Measurements from ENCODE around the gene TRIM69. TPM values are rescaled to one million over a fixed set of nuclear protein-coding genes. Genes with fewer than 3 reads are reported as not detected.

The TRIM69 gene
- total and polyA plus RNA-seq, 2 of the 8 experiments (the other 6 are each of a cell fraction or from before 2014, with no cell fraction given): 4.3 to 6.2 TPM

DNA sequence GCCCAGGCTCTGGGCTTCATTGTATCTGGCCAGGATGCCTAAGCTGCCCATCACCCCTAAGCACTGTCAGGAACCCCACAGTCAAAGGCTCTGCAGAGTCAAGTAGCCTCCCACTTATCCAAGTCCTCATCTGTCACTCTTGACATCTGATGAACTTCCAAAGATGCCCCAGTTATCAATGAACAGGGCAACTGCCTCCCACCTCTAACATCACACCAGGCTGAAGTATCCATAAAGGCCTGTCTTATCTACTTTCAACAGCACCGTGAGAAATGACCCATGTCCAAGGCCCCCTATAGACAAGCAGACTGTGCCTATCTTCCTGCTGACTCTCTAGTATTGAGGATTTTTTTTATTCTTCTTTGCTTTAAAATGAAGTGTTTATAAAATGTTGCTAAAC, 56.4 kb downstream of the TRIM69 start:
- Histone ChIP-seq H3K9ac (replicated peaks in 1 of 4; ENCODE audit: extremely low read depth in 1 of 4, low read depth in 3 of 4, low read length in 3 of 4) (no peak overlapping the region), H3K4me1 (replicated peaks in 1 of 4; ENCODE audit: control insufficient read depth in 3 of 4, insufficient read depth in 4 of 4, low read length in 3 of 4) (no peaks in the 10 kb centered on the region), H3K9me3 (ENCODE audit: insufficient read depth in 2 of 2, low read depth in 1 of 2, low read length in 1 of 2) (no peaks in the 10 kb centered on the region), H3K79me1 (ENCODE audit: low read depth, low read length) (no peaks in the 10 kb centered on the region), H4K20me1 (replicated peaks in 1 of 2; ENCODE audit: control insufficient read depth in 1 of 2, insufficient read depth in 2 of 2, low read length in 2 of 2) (no peaks in the 10 kb centered on the region), H3K4me2 (ENCODE audit: insufficient read depth in 1 of 2, low read depth in 2 of 2, low read length in 2 of 2) (no peak overlapping the region), H2BK12ac (ENCODE audit: low read depth, low read length) (no peak overlapping the region), H3K23ac (ENCODE audit: insufficient read length) (no peak overlapping the region), H4K91ac (replicated peaks; ENCODE audit: insufficient read length, low read length) (no peak overlapping the region), H4K8ac (ENCODE audit: extremely low read depth, insufficient read depth, low read length) (no peak overlapping the region), H3K36me3 (ENCODE audit: control insufficient read depth in 2 of 4, insufficient read depth in 4 of 4, low read length in 3 of 4) (no peaks in the 10 kb centered on the region), H2BK20ac (ENCODE audit: low read length) (no peak overlapping the region), H3K27ac (ENCODE audit: low read depth, low read length) (no peak overlapping the region), H2AFZ (ENCODE audit: low read length) (no peak overlapping the region), H2BK5ac (ENCODE audit: low read depth, low read length) (no peak overlapping the region), H2AK5ac (ENCODE audit: low read depth, low read length) (no peak overlapping the region), H3K23me2 (ENCODE audit: low read depth, low read length) (no peaks in the 10 kb centered on the region; the same call in 1 of the 2 replicates), H3K27me3 (replicated peaks in 1 of 4; ENCODE audit: control insufficient read depth in 3 of 4, extremely low read depth in 1 of 4, insufficient read depth in 3 of 4, low read length in 3 of 4) (no peaks in the 10 kb centered on the region), H2BK15ac (ENCODE audit: low read length) (no peak overlapping the region), H3K14ac (ENCODE audit: insufficient read length) (no peak overlapping the region), H3K4ac (replicated peaks; ENCODE audit: insufficient read length, low read depth, low read length) (no peak overlapping the region), H3K79me2 (ENCODE audit: control insufficient read depth in 1 of 2, insufficient read depth in 2 of 2, low read length in 2 of 2) (no peaks in the 10 kb centered on the region), H3K56ac (replicated peaks; ENCODE audit: insufficient read length, low read depth, low read length) (no peak overlapping the region), H4K5ac (ENCODE audit: insufficient read length, low read depth, low read length) (no peak overlapping the region), H3K18ac (ENCODE audit: extremely low read depth, low read length) (no peak overlapping the region), H3K4me3 (ENCODE audit: extremely low read depth in 1 of 4, insufficient read depth in 2 of 4, low read depth in 3 of 4, low read length in 4 of 4) (no peak overlapping the region), H2BK120ac (replicated peaks; ENCODE audit: low read depth, low read length) (no peak overlapping the region)
- TF ChIP-seq TEAD4 (IDR thresholded peaks at IDR 0.05; ENCODE audit: low read depth, low read length) (no peak), YY1 (IDR thresholded peaks at IDR 0.05; ENCODE audit: low read depth, low read length) (no peak), EZH2 (IDR thresholded peaks at IDR 0.05; ENCODE audit: low read depth, low read length, severe bottlenecking) (no peak), TCF12 (IDR thresholded peaks at IDR 0.05; ENCODE audit: low read depth, low read length) (no peak), RAD21 (IDR thresholded peaks at IDR 0.05 in 1 of 2, conservative IDR thresholded peaks at IDR 0.05 in 1 of 2; ENCODE audit: low read depth in 2 of 2, low read length in 2 of 2) (no peak)
- ChIA-PET CTCF (ENCODE audit: partially characterized antibody) (interaction anchor here (0.6 to 1.1 kb wide), 2 partner anchors 10 to 1921 kb away, joined by 3 to 4 read pairs; no protein-coding TSS in a partner anchor), POLR2A (ENCODE audit: partially characterized antibody) (no interaction called here)
- DNase-seq (ENCODE audit: low read depth in 1 of 2, low spot score in 2 of 2) (no peak), FAIRE-seq (no peak)
- WGBS, 2 experiments (ENCODE audit: extremely low coverage in 1 of 2, insufficient coverage in 1 of 2, insufficient read length in 1 of 2, insufficient replicate concordance in 2 of 2, low coverage in 1 of 2, low lambda C conversion rate in 2 of 2, missing lambda C conversion rate in 1 of 2): 89% methylated on average over 1 of the region's 1 CpG; no CpG with 5 or more reads in 1 of the 2 experiments

Measured in H1 (cell line).